Lung (tissue), 12 donors: ENCODE results near the gene SULT2B1. TPM values are rescaled to one million over a fixed set of nuclear protein-coding genes. Genes with fewer than 3 reads are reported as not detected.
"Not testable (repeated sequence)": the region's sequence is repeated elsewhere in the genome, so short reads cannot be mapped to it uniquely, and the experiment has no call there.

ENCODE experiments used
- ATAC-seq: fragments of 200-7000 bp; cut with Tn5 transposase; one replicate; pipeline ENCODE4 v1.9.1; 2020; ENCODE audit warnings: moderate number of reproducible peaks; ENCODE audit not compliant: insufficient read depth, low FRiP score
- DNase-seq, 3 donors: peaks; one replicate each; pipeline ENCODE4 v3.0.0-alpha.2; 2013 to 2017
- H3K27ac ChIP-seq, 2 donors: one replicate each; pipeline ENCODE4 v1.5.1; 2013; ENCODE audit warnings: mild to moderate bottlenecking in 2 of 2, moderate library complexity in 2 of 2, control low read depth in 1 of 2, inconsistent platforms in 1 of 2, low read depth in 1 of 2, low read length in 1 of 2
- H3K27me3 ChIP-seq, 3 donors: one replicate each; pipeline ENCODE4 v1.5.1; 2013; ENCODE audit warnings: low read length in 2 of 3; ENCODE audit not compliant: control insufficient read depth in 3 of 3, insufficient read depth in 3 of 3
- H3K36me3 ChIP-seq, 4 donors: one replicate each; pipeline ENCODE4 v1.5.1; 2013; ENCODE audit warnings: low read length in 4 of 4, mild to moderate bottlenecking in 1 of 4, moderate library complexity in 1 of 4; ENCODE audit not compliant: control insufficient read depth in 4 of 4, insufficient read depth in 4 of 4
- H3K4me1 ChIP-seq, 5 donors: one replicate each; pipeline ENCODE4 v1.5.1; 2013; ENCODE audit warnings: low read length in 5 of 5, mild to moderate bottlenecking in 2 of 5, moderate library complexity in 1 of 5; ENCODE audit not compliant: control insufficient read depth in 5 of 5, insufficient read depth in 5 of 5
- H3K4me3 ChIP-seq: one replicate; pipeline ENCODE4 v1.5.1; 2013; ENCODE audit warnings: mild to moderate bottlenecking, control low read depth, moderate library complexity
- H3K9ac ChIP-seq, 2 donors: one replicate each; pipeline ENCODE4 v1.5.1; 2013; ENCODE audit warnings: low read length in 2 of 2, control low read depth in 1 of 2; ENCODE audit not compliant: insufficient read depth in 1 of 2
- H3K9me3 ChIP-seq, 4 donors: one replicate each; pipeline ENCODE4 v1.5.1; 2013; ENCODE audit warnings: low read length in 3 of 4, mild to moderate bottlenecking in 1 of 4, moderate library complexity in 1 of 4; ENCODE audit not compliant: control insufficient read depth in 4 of 4, insufficient read depth in 3 of 4
- CTCF ChIP-seq: IDR thresholded peaks from 2 replicates; pipeline ENCODE4 v1.5.1; 2012; ENCODE audit warnings: mild to moderate bottlenecking; ENCODE audit errors: control extremely low read depth, extremely low read depth
- WGBS, 2 donors: extraction: QIAGEN DNeasy Blood & Tissue Kit; methylation state at CpG; one replicate each; pipeline ENCODE4 v1.1.7; 2013; 5-methylcytosine and 5-hydroxymethylcytosine counted together
- polyA plus RNA-seq, 2 donors: library from polyadenylated mRNA; stranded (reverse); fragments of 200-250 nt; gene quantifications; one replicate each; pipeline ENCODE4 v1.2.1, GENCODE V29; 2013
- total RNA-seq, 2 donors: library from RNA; depleted of rRNA in 1 of 2; stranded (reverse); fragments of >200 nt in 1 of 2; gene quantifications; one replicate each; pipeline ENCODE4 v1.2.1, GENCODE V29; 2014 to 2021
- donor health status: control.
- donor health status: control.
- donor health status: Bipolar disorder and iron deficiency.
- donor health status: healthy.
- donor health status: DM: yes; HTN: yes; CAD: no.

The SULT2B1 gene
- total and polyA plus RNA-seq, 4 donors: 1.2 to 22.9 (median 10.7) TPM

- peak overlapping the region; percentile 51 to 79 for H3K27ac ChIP-seq
- WGBS, 2 donors: 80 to 89% methylated on average over 3 of the region's 3 CpGs
- H3K4me3 ChIP-seq: no peak overlapping the region
- H3K4me1 ChIP-seq: peaks cover 3 to 35% (median 14%) of the 10 kb centered on the region in 5 donors
- TF ChIP-seq CTCF: no peak
- ATAC-seq: no peak
- H3K36me3 ChIP-seq: peaks cover 0 to 10% (median 3%) of the 10 kb centered on the region in 4 donors
- H3K9ac ChIP-seq: no peak overlapping the region
- no peaks in the 10 kb centered on the region for H3K9me3 ChIP-seq
- H3K27me3 ChIP-seq: no peaks in the 10 kb centered on the region
- DNase-seq: no peak
Measured at GRCh38 chr19:48631225-48631624, 79.3 kb downstream of the SULT2B1 start.

GRCh38 chr19:48632286-48632685, 80.3 kb downstream of the SULT2B1 start:
- Histone ChIP-seq H3K4me1 (peaks cover 3 to 41% (median 14%) of the 10 kb centered on the region in 5 donors), H3K27ac (peak overlapping the region in 1 of 2 donors; percentile 46)
- H3K9ac ChIP-seq, H3K36me3 ChIP-seq, H3K27me3 ChIP-seq, H3K4me3 ChIP-seq, H3K9me3 ChIP-seq, DNase-seq, ATAC-seq: not testable (repeated sequence)
- WGBS, 2 donors: 90 to 91% methylated on average over 11 of the region's 11 CpGs

GRCh38 chr19:48632692-48633147, 80.7 kb downstream of the SULT2B1 start:
- TF ChIP-seq CTCF: no peak
- Histone ChIP-seq H3K27me3 (no peaks in the 10 kb centered on the region), H3K36me3 (peaks cover 0 to 8% (median 3%) of the 10 kb centered on the region in 4 donors), H3K9me3 (no peaks in the 10 kb centered on the region), H3K4me1 (peaks cover 3 to 41% (median 14%) of the 10 kb centered on the region in 5 donors), H3K9ac (no peak overlapping the region), H3K27ac (peak overlapping the region in 1 of 2 donors; percentile 46), H3K4me3 (no peak overlapping the region)
- no peak for ATAC-seq
- DNase-seq: no peak

GRCh38 chr19:48633148-48634035, 81.4 kb downstream of the SULT2B1 start:
- peaks cover 3 to 43% (median 14%) of the 10 kb centered on the region in 5 donors for H3K4me1 ChIP-seq
- no peak overlapping the region for H3K9ac ChIP-seq
- H3K27me3 ChIP-seq: no peaks in the 10 kb centered on the region

More at GRCh38 chr19:48633148-48634035, 81.4 kb downstream of the SULT2B1 start:
- Histone ChIP-seq H3K27ac (peak overlapping the region; percentile 35 to 82), H3K9me3 (no peaks in the 10 kb centered on the region), H3K4me3 (no peak overlapping the region), H3K36me3 (peaks cover 0 to 6% (median 2%) of the 10 kb centered on the region in 4 donors)
- DNase-seq (no peak), ATAC-seq (no peak)
- 74 to 79% methylated on average over 22 of the region's 22 CpGs for whole genome bisulfite sequencing, 2 donors
- TF ChIP-seq CTCF: no peak
